ENCODE results near the gene RND2.
"Not testable (repeated sequence)": the region's sequence is repeated elsewhere in the genome, so short reads cannot be mapped to it uniquely, and the experiment has no call there.

RND2 gene

DNA sequence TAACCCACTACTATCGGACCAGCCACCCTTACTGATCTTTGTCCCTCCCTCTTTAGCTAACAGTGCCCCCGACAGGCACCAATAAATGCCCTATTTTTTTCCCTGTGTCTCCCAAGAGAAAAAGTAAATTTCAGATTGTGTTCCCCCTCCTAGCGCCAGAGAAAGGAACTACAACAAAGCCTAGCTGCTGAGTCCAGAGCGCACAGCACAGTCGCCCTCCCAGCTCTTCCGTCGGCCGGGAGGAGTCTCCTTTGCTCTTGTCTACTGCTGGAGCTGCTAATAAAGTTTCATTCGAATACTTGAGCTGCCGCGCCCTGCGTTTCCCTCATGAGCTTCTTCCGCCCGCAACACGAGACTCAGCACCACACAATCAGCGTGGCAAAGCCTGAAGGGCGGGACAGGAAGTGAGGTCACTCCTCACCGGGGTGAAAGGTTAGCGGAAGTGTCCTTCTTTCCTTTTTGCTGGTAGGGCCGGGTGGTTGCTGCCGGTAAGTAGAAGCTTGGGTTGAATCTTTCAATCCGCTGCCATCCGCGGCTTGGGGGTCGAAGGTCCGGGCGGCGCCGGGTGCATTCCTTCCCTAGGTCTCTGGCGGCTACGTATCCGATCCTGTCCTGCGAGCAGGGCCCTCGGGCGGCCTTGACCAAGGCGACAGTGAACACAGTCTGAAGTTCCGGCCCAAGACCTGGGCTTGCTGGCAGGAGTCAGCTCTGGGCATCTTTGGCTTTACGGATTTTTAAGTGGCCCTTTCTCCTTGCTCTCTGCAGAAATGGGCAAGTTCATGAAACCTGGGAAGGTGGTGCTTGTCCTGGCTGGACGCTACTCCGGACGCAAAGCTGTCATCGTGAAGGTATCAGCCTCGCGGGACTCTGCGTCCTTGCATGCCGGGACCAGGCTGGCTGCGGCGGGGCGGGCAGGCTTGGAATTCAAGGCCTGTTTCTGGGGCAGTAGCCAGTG is 26.8 kb upstream of the RND2 start, which contains the start of gene RPL27:
Gene RPL27, plus strand, starts transcription at position 436 of the 955 bp plus-strand sequence. Its CDS starts 332 bp downstream, at position 768.
- DNase-seq (ENCODE audit: low read depth), result peak; percentile 100
- TF ChIP-seq, protein P1, sequence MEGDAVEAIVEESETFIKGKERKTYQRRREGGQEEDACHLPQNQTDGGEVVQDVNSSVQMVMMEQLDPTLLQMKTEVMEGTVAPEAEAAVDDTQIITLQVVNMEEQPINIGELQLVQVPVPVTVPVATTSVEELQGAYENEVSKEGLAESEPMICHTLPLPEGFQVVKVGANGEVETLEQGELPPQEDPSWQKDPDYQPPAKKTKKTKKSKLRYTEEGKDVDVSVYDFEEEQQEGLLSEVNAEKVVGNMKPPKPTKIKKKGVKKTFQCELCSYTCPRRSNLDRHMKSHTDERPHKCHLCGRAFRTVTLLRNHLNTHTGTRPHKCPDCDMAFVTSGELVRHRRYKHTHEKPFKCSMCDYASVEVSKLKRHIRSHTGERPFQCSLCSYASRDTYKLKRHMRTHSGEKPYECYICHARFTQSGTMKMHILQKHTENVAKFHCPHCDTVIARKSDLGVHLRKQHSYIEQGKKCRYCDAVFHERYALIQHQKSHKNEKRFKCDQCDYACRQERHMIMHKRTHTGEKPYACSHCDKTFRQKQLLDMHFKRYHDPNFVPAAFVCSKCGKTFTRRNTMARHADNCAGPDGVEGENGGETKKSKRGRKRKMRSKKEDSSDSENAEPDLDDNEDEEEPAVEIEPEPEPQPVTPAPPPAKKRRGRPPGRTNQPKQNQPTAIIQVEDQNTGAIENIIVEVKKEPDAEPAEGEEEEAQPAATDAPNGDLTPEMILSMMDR (conservative IDR thresholded peaks at IDR 0.05; ENCODE audit: low read depth, low read length), result peak; percentile 78
- H3K4me3 ChIP-seq (ENCODE audit: low read length), result peak within 1 kb of the TSS; percentile 97

DNA sequence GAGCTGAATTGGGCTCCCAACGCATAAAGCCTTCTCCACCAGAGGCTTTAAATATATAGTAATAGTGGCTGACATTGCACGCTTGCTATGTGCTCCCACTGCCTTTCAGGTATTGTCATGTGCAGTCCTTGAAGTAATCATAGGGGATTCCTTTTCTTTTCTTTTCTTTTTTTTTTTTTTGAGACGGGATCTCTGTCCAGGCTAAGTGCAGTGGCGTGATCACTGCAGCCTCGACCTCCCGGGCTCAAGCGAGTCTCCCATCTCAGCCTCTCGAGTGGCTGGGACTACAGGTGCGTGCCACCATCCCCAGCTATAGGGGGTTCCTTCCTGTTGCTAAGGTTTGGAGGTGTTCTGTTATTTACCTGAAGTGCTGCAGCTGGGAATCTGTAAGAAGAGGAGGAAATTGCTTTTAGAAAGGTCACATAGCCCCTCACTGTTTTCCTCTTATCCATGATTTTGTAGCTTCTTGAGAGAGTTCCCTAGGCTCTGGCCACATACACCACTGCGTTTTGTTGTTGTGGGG is 26.0 kb upstream of the RND2 start:
- TF ChIP-seq, protein P1 (conservative IDR thresholded peaks at IDR 0.05; ENCODE audit: low read depth, low read length), result no peak
- H3K4me3 ChIP-seq (ENCODE audit: low read length), result peak overlapping the region; percentile 97
- no peak for DNase-seq (ENCODE audit: low read depth)

GRCh38 chr17:43000894-43001293 is 24.1 kb upstream of the RND2 start:
- H3K4me3 ChIP-seq (ENCODE audit: low read length); DNase-seq (ENCODE audit: low read depth): not testable (repeated sequence)

- no peak for DNase-seq (ENCODE audit: low read depth)
- no peak overlapping the region for H3K4me3 ChIP-seq (ENCODE audit: low read length)
- TF ChIP-seq, protein P1 (conservative IDR thresholded peaks at IDR 0.05; ENCODE audit: low read depth, low read length), result peak; percentile 15
These were observed 21.4 kb upstream of the RND2 start for GRCh38 chr17:43003542-43004172.

DNA sequence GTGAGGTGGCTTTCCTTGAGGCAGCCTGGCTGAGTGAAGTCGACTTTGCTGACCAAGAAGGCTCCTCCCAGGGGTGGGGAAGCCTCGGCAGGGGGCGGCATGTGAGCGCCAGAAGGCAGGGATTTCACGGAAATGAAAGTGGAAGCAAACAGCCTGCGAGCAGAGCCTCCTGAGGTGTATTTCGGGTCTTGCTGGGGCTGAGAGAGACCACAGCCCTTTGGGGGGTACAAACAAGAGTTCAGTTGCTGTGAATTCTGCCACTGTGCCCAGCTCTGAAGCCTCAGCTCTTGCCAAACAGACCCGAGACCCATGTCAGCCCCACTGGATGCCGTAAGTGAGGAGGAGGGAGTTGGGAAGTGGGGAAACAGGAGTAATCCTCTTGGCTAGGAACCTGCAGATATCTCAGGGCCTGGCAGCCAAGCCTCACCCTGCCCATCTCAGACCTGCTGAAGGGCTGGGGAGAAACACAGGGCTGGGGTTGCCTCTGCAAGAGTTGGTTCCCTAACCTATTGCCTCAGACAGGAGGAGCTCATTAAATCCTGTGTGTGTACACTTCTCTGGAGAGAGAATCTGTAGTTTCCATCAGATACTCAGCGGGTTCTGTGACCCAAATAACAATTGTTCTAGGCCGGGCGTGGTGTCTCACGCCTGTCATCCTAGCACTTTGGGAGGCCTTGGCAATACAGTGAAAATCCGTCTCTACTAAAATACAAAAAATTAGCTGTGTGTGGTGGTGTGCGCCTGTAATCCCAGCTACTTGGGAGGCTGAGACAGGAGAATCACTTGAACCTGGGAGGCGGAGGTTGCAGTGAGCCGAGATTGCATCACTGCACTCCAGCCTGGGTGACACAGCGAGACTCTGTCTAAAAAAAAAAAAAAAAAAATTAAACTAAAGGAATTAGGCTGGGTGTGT is 18.1 kb upstream of the RND2 start, which contains the start of gene IFI35:
Gene IFI35, plus strand, starts transcription at position 146 of the 913 bp plus-strand sequence. Its CDS starts 164 bp downstream, at position 310.
- H3K4me3 ChIP-seq (ENCODE audit: low read length), result peak within 1 kb of the TSS; percentile 81
- no peak for DNase-seq (ENCODE audit: low read depth)
- TF ChIP-seq, protein P1 (conservative IDR thresholded peaks at IDR 0.05; ENCODE audit: low read depth, low read length), result peak; percentile 41

DNA sequence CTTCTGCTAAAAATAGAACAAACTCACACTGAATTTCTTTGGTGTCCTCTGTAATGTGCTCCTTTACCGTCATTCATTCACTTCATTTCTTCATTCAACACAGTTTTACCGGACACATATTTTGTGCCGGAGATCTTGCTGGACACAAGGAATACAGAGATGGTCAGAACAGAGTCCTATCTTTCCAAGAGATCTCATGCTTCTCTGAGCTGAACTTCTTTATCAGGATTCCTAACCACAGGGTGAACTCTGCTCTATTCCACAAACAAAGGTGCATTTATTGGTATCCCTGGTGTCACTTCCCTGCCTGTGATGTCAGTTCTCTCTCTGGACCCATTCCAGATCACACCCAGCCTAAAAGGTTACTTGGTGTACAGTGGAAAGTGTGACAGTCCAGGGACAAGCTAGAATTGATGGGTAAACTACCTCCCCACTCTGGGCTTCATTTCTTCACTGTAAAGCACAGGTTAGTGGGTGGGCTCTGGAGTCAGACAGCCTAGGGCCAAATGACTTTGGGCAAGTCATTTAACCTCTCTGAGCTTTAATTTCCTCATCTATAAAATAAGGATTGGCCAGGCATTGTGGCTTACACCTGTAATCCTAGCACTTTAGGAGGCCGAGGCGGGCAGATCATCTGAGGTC is 14.2 kb upstream of the RND2 start:
- H3K4me3 ChIP-seq (ENCODE audit: low read length), result no peak overlapping the region
- DNase-seq (ENCODE audit: low read depth), result no peak
- TF ChIP-seq, protein P1 (conservative IDR thresholded peaks at IDR 0.05; ENCODE audit: low read depth, low read length), result no peak

Data from retinal pigment epithelial cell (primary cell).